PC-3 (cell line): ENCODE results near the gene MARK4.

Experiments
- CTCF ChIP-seq: fragments of 300-600 bp; sonication (generic); conservative IDR thresholded peaks from 2 replicates; pipeline ENCODE4 v1.5.1; 2017; ENCODE audit warnings: antibody characterized with exemption, low read depth, mild to moderate bottlenecking, low read length
- EZH2 ChIP-seq: fragments of 300-600 bp; sonication (generic); IDR thresholded peaks from one replicate; pipeline ENCODE4 v1.6.1; 2017; ENCODE audit warnings: antibody characterized with exemption, mild to moderate bottlenecking, low read length; ENCODE audit not compliant: unreplicated experiment
- EZH2phosphoT487 ChIP-seq: fragments of 300-600 bp; sonication (generic); IDR thresholded peaks from 2 replicates; pipeline ENCODE4 v1.6.1; 2018; ENCODE audit warnings: mild to moderate bottlenecking, antibody characterized with exemption, low read length, borderline replicate concordance

GRCh38 chr19:45243144-45243732 lies 7.8 kb upstream of the MARK4 start:
- TF ChIP-seq CTCF (no peak), EZH2phosphoT487 (no peak), EZH2 (no peak)
